ENCODE measurements around the gene EIF4G1.
"Not testable (repeated sequence)": the region's sequence is repeated elsewhere in the genome, so short reads cannot be mapped to it uniquely, and the experiment has no call there.

Gene EIF4G1, protein sequence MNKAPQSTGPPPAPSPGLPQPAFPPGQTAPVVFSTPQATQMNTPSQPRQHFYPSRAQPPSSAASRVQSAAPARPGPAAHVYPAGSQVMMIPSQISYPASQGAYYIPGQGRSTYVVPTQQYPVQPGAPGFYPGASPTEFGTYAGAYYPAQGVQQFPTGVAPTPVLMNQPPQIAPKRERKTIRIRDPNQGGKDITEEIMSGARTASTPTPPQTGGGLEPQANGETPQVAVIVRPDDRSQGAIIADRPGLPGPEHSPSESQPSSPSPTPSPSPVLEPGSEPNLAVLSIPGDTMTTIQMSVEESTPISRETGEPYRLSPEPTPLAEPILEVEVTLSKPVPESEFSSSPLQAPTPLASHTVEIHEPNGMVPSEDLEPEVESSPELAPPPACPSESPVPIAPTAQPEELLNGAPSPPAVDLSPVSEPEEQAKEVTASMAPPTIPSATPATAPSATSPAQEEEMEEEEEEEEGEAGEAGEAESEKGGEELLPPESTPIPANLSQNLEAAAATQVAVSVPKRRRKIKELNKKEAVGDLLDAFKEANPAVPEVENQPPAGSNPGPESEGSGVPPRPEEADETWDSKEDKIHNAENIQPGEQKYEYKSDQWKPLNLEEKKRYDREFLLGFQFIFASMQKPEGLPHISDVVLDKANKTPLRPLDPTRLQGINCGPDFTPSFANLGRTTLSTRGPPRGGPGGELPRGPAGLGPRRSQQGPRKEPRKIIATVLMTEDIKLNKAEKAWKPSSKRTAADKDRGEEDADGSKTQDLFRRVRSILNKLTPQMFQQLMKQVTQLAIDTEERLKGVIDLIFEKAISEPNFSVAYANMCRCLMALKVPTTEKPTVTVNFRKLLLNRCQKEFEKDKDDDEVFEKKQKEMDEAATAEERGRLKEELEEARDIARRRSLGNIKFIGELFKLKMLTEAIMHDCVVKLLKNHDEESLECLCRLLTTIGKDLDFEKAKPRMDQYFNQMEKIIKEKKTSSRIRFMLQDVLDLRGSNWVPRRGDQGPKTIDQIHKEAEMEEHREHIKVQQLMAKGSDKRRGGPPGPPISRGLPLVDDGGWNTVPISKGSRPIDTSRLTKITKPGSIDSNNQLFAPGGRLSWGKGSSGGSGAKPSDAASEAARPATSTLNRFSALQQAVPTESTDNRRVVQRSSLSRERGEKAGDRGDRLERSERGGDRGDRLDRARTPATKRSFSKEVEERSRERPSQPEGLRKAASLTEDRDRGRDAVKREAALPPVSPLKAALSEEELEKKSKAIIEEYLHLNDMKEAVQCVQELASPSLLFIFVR (N-terminal part only)

DNA sequence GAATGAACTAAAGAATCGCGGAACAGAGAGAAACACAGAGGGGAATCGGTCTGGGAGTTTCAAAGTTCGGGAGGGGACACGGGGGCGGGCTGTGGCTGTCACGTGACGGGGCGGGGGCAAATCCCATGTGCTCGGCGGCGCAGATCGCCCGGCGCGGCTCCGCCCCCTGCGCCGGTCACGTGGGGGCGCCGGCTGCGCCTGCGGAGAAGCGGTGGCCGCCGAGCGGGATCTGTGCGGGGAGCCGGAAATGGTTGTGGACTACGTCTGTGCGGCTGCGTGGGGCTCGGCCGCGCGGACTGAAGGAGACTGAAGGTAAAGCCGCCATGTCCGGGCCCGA, at the start of gene EIF4G1:
EIF4G1 (plus strand) TSS at position 244 of the 337 bp plus-strand sequence. CDS start 1,191 bp downstream, outside the sequence.
- DNase-seq (ENCODE audit: low spot score) = peak; percentile 94

DNA sequence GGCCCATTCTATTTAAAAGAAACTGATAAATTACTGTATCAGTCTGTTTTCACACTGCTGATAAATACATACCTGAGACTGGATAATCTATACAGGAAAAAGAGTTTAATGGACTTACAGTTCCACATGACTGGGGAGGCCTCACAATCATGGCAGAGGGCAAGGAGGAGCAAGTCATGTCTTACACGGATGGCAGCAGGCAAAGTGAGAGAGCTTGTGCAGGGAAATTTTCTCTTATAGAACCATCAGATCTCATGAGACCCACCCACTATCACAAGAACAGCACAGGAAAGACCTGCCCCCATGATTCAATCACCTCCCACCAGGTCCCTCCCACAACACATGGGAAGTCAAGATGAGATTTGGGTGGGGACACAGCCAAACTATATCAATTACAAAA, 47.2 kb upstream of the EIF4G1 start:
- DNase-seq (ENCODE audit: low spot score) = not testable (repeated sequence)

DNA sequence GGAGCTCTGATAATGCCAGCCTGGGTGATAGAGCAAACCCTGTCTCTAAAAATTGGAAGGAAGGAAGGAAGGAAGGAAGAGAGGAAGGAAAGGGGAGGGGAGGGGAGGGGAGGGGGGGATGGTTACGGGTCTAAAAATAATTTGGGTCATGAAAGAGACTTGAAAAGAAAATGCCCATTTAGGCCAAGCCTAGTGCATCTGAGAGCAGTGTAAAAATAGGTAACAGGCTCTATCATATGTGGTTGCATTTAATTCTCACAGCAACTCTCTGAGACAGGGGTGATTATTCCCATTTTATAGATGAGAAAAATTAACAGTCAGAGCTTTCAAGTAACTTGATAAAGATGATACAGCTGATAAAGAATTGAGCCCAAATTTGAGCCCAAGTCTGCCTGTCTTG, 42.1 kb upstream of the EIF4G1 start:
- no peak for DNase-seq (ENCODE audit: low spot score)

DNA sequence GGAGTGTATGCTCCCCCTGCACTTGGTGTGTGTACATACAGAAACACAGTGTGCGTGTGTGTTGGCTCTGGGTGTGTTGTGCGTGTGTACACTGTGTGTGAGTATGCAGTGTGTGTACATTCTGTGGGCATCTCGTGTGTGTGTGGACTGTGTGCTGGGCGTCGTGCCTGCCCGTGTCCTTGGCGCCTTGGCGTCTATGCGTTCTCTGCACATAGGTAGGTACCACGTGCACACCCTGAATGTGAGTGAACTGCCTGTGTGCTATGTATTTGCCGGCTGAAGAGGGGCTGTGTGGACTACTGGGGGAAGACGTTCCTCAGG, 39.1 kb upstream of the EIF4G1 start:
- no peak for DNase-seq (ENCODE audit: low spot score)

DNA sequence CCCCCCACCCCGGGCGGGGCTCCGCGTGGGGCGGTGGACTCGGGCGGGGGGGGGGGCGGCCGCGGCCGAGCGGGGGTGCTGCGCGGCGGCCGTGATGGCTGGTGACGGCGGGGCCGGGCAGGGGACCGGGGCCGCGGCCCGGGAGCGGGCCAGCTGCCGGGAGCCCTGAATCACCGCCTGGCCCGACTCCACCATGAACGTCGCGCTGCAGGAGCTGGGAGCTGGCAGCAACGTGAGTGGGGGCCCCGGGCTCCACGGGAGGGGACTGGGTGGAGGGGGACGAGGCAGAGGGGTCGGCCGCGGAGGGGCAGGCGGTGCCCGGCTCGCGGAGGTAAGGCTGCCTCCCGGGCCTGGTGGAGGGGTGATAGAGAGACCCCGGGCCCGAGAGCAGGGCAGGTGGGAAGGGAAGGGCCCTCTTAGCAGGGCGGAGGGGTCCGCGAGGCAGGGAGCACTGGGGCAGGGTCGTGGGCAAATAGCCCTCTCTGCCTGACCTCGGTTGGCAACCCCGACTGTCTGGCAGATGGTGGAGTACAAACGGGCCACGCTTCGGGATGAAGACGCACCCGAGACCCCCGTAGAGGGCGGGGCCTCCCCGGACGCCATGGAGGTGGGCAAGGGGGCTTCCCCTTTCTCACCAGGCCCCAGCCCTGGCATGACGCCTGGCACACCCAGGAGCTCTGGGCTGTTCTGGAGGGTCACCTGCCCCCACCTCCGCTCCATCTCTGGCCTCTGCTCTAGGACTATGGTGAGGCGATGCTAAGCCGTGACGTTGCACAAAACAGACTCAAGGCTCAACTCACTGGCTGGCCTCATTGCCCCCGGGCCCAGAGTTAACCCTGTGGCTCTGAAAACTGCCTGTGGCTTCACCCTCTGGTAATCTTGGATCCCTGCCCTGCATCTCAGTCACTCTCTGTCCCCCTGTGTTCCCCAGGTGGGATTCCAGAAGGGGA, 38.2 kb upstream of the EIF4G1 start, which contains the start of gene ECE2:
ECE2 (plus strand) TSS at position 62 of the 950 bp plus-strand sequence; CDS start at position 194, 132 bp downstream.
- DNase-seq (ENCODE audit: low spot score) = no peak

DNA sequence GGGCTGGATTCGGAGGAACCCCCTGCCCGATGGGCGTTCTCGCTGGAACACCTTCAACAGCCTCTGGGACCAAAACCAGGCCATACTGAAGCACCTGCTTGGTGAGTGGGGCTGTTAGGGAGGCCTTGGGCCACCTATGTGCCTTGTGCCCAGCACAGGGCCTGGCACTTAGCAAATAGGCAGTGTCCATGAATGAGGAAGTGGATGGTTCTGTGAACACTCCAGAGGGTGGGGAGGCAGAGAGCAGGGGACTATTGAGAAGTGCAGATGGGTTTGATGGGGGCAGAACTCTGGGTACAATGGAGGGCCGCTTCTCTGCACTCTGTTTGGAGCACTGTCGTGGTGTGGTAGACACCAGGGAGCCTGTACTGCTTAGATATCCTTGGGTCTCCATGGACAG, 37.0 kb upstream of the EIF4G1 start:
- no peak for DNase-seq (ENCODE audit: low spot score)

DNA sequence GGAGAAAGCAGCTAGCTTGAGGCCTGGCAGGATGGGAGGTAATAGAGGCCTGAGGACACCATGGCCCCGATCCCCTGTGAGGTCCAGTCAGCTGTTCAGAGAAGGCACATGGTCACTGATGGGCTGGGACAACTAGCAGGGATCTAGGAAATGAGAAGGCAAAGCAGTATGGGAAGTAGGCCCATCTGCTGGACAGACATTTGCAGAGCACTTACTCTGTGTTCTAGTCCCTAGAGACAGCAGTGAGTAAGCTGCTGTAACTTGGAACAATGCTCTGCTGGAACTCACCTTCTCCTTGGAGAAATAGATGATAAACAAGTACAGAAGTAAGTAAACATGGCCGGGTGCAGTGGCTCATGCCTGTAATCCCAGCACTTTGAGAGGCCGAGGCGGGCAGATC, 31.5 kb upstream of the EIF4G1 start:
- no peak for DNase-seq (ENCODE audit: low spot score)

DNA sequence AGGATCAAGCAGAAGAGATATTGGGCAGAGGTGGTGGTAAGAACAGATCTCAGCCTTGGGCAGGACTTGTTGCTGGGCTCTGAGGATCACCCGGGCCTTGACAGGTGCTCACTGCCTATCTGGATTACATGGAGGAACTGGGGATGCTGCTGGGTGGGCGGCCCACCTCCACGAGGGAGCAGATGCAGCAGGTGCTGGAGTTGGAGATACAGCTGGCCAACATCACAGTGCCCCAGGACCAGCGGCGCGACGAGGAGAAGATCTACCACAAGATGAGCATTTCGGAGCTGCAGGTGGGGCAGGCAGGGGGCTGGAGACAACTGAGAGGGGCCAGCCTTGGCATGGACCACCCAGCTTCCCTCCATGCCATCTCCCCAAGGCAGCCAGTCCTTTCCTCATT, 30.7 kb upstream of the EIF4G1 start:
- no peak for DNase-seq (ENCODE audit: low spot score)

DNA sequence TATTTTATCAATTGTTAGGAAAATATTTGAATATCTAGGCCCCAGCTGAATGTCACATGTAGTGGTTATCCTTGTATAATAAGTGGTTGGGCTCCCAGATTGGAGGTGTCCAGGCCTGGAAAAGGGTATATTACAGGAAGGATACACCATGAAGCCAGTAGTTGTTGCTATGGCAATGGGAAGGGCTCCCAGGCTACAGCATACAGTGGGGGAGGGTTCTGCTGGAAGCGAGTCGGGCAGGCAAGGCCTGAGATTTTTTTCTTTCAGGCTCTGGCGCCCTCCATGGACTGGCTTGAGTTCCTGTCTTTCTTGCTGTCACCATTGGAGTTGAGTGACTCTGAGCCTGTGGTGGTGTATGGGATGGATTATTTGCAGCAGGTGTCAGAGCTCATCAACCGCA, 29.7 kb upstream of the EIF4G1 start:
- no peak for DNase-seq (ENCODE audit: low spot score)

DNA sequence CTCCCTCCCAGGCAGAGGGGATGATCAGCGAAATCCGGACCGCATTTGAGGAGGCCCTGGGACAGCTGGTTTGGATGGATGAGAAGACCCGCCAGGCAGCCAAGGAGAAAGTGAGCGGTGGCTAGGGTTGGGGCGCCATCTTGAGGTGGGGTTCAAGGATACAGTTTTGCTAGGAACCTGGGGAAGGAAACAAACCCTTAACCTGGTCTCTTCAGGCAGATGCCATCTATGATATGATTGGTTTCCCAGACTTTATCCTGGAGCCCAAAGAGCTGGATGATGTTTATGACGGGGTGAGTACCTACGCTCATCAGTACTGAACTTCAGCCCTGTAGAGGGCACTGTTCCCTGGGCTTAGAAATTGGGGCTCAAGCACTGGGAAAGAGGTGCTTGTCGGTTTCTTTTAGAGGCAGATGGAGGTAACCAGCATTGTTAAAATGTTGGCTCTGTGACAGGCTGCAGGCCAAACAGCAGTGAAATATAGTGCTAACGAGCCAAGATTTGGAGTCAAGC, 24.9 kb upstream of the EIF4G1 start:
- DNase-seq (ENCODE audit: low spot score) = peak; percentile 58

DNA sequence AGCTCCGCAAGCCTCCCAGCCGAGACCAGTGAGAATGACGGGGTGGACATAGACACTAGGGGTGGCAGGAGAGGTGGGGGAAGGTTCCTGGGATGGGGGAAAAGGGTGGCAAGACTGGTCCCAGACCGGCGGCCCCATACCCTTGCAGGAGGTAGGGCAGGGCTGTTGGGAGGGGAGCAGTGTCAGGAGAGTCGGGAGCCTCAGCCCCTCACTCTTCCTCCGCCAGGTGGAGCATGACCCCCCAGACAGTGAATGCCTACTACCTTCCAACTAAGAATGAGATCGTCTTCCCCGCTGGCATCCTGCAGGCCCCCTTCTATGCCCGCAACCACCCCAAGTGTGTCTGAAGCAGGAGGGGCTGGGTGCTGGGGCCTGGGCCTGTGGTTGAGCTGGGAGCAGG, 24.1 kb upstream of the EIF4G1 start:
- no peak for DNase-seq (ENCODE audit: low spot score)

DNA sequence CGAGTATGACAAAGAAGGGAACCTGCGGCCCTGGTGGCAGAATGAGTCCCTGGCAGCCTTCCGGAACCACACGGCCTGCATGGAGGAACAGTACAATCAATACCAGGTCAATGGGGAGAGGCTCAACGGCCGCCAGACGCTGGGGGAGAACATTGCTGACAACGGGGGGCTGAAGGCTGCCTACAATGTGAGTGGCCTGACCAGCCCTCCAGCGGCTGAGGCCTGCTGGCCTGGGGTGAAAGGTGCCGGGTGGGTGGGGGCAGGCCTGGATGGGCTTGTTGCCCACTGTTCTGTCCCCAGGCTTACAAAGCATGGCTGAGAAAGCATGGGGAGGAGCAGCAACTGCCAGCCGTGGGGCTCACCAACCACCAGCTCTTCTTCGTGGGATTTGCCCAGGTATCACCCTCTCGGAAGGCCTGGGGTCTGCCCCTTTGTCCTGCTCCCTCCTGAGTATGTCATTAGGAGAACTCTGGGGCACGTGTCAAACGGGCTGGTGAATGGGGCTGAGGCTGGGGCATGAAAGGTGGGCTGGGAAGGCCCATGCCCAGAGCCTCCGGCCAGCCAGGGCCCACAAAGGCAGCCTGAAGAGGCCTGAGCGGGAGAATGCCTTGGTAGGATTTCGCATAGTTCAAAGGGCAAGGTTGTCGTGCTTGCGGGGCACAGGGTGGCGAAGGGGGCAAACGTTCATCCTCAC, 23.2 kb upstream of the EIF4G1 start:
- DNase-seq (ENCODE audit: low spot score) = no peak

DNA sequence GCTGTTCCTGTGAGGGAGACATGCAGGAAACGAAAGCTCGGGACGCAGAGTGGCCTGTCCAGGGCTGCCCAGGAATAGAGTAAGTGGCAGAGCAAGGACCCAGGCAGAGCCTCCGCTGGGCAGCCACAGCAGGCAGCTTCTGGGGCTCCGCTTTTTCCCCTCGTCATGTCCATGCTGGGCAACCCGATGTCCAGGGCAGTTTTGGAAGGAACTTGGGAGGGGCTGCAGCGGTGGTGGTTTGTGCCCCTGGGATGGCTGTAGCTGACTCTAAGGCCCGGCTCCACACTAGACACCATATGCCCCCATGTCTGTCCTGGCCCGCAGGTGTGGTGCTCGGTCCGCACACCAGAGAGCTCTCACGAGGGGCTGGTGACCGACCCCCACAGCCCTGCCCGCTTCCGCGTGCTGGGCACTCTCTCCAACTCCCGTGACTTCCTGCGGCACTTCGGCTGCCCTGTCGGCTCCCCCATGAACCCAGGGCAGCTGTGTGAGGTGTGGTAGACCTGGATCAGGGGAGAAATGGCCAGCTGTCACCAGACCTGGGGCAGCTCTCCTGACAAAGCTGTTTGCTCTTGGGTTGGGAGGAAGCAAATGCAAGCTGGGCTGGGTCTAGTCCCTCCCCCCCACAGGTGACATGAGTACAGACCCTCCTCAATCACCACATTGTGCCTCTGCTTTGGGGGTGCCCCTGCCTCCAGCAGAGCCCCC, 22.5 kb upstream of the EIF4G1 start:
- no peak for DNase-seq (ENCODE audit: low spot score)

DNA sequence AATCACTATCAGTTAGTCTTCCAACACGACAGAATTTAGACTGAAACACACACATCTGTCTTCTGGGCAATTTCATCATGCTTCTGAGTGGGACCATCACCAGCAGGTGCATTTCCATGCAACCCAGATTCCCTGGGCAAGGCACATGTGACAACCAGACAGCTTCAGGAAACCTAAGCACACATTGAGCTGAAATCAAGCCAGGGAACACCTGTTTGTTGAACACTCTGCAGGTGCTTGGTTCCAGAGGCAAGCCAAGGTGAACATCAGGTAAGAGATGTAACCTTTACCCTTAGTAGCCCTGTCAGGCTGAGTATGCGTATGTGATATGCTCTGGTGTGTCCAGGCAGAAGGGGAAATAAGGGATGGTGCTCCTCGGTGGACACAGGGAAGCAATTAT, 18.6 kb upstream of the EIF4G1 start:
- no peak for DNase-seq (ENCODE audit: low spot score)

DNA sequence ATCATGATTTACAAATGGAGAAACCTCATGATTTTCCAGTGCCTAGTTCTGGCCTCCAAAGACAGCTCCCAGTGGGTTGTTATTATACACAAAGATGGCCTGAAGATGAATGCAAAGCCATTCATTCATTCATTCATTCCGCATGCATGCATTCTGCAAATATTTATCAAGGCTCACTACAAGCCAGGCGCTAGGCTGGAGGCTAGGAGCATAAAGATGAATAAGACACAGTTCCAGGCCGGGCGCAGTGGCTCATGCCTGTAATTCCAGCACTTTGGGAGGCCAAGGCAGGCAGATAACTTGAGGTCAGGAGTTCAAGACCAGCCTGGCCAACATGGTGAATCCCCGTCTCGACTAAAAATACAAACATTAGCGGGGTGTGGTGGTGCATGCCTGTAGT, 17.8 kb upstream of the EIF4G1 start:
- no peak for DNase-seq (ENCODE audit: low spot score)

DNA sequence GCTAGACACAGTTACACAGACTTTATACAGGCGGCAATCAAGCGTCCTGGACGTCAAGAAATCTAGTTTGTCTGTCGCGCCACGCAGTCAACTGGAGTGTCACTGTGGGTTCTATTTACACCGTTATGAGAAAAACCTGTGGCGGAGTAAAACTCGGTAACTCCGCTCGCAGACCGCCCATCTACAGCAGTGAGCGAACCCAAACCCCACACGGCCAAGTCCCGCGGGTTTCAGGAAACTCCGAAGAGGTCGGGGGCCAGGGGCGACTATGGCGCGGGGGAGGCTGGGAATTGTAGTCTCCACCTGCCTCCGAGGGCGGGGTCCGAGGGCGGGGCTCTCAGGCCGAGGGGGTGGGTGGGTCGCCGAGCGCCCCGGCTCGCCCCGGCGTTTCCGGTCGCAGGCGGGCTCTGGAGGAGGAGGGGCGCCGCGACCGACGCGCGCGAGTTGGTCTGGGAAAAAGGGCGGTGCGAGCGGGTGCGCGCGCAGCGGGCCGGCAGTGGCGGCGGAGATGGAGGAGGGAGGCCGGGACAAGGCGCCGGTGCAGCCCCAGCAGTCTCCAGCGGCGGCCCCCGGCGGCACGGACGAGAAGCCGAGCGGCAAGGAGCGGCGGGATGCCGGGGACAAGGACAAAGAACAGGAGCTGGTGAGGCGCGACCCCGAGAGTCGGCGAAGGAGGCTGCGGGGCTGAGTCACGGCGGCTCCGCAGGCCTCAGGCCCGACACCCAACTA, 15.5 kb upstream of the EIF4G1 start, which contains the start of gene PSMD2:
PSMD2 (plus strand) TSS at position 483 of the 729 bp plus-strand sequence; CDS start at position 509, 26 bp downstream.
- peak; percentile 95 for DNase-seq (ENCODE audit: low spot score)

DNA sequence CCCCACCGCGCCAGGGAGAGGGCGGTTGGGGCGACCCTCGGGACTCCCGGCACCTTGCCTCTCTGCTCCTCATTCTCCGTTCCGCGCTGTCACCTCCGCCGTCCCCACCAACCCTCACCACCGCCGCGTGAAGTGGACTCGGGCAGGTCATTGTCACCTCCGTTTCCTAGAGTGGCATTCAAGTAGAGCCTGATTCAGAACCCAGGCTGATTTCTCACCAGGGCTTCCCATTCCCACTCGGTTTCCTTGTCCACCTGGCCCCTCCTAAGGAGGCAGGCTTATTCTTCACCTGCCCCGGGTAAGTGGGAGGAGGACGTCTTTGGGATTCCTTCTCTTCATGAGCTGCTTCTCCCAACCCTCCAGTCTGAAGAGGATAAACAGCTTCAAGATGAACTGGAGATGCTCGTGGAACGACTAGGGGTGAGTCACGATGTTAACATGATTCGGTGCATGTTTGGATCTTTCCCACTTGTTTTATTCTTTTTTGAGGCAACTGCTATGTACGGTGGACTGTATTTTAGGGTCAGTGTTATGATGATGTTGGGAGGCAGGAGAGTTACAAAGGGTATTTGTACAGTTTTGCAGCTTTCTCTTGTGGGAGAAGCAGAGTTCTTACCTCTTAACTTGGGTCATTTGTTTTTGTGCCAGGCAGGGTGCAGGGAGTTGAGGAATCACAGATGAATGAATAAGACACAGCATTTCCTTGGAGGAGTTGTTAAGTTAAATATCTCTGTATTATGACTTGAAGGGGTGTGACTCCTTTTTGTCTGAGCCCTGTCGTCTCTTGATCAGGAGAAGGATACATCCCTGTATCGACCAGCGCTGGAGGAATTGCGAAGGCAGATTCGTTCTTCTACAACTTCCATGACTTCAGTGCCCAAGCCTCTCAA, 14.7 kb upstream of the EIF4G1 start:
- DNase-seq (ENCODE audit: low spot score) = peak; percentile 34

DNA sequence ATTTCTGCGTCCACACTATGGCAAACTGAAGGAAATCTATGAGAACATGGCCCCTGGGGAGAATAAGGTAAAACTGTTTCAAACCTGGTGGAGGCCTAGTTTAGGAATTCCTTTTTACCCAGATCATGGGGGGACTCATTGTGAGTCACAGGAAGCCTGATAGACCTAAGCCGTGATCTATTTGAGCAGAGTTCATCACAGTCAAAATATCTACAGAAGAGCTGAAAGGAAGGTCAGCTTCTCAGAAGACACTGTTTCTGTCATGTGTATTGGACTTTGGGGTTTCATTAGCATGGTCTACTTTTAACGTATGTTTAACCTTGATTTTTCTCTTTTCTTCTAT, 14.1 kb upstream of the EIF4G1 start:
- no peak for DNase-seq (ENCODE audit: low spot score)
